Gastrocnemius medialis (tissue), 4 donors: ENCODE results near the gene EID2. TPM values are rescaled to one million over a fixed set of nuclear protein-coding genes. Genes with fewer than 3 reads are reported as not detected.

Experiments used
- ATAC-seq, 2 donors: fragments of 150-250 bp; one replicate each; pipeline ENCODE4 v1.9.1; 2016
- DNase-seq, 2 donors: peaks; one replicate each; pipeline ENCODE4 v3.0.0-alpha.2; 2019
- H3K27ac ChIP-seq, 4 donors: fragments of 200-600 bp; sonication (generic); 1 replicate in 1 of 4; 2 replicates in 3 of 4; pipeline ENCODE4 v1.5.1; 2016 to 2018; ENCODE audit warnings: mild to moderate bottlenecking in 2 of 4, moderate library complexity in 1 of 4
- H3K27me3 ChIP-seq, 3 donors: fragments of 200-600 bp; sonication (generic) in 2 of 3; 1 replicate in 1 of 3; 2 replicates in 2 of 3; pipeline versions ENCODE4 v1.5.1 to v1.6.0; 2016 to 2019; ENCODE audit warnings: mild to moderate bottlenecking in 1 of 3, moderate library complexity in 1 of 3
- H3K36me3 ChIP-seq, 2 donors: fragments of 200-600 bp; sonication (generic) in 1 of 2; one replicate each; pipeline ENCODE4 v1.5.1; 2017 to 2018
- H3K4me1 ChIP-seq, 2 donors: fragments of 200-600 bp; sonication (generic) in 1 of 2; one replicate each; pipeline ENCODE4 v1.5.1; 2016 to 2017; ENCODE audit warnings: mild to moderate bottlenecking in 2 of 2
- H3K4me3 ChIP-seq, 4 donors: fragments of 200-600 bp; sonication (generic) in 3 of 4; 1 replicate in 1 of 4; 2 replicates in 3 of 4; pipeline ENCODE4 v1.5.1; 2016 to 2019; ENCODE audit warnings: mild to moderate bottlenecking in 2 of 4
- H3K9me3 ChIP-seq, 3 donors: fragments of 200-600 bp; sonication (generic) in 2 of 3; 1 replicate in 1 of 3; 2 replicates in 2 of 3; pipeline ENCODE4 v1.5.1; 2016 to 2019
- CTCF ChIP-seq, 5 experiments: fragments of 450-650 bp in 3 of 5; fragments of 200-600 bp in 2 of 5; sonication (generic) in 2 of 5; IDR thresholded peaks in 4 of 5; conservative IDR thresholded peaks in 1 of 5; 1 replicate in 4 of 5; 2 replicates in 1 of 5; pipeline ENCODE4 v1.5.1; 2016 to 2019; ENCODE audit warnings: antibody characterized with exemption in 5 of 5, mild to moderate bottlenecking in 3 of 5, moderate library complexity in 3 of 5
- POLR2A ChIP-seq, 2 donors: fragments of 450-650 bp; IDR thresholded peaks; one replicate each; pipeline ENCODE4 v1.6.1; 2017; ENCODE audit warnings: antibody characterized with exemption in 2 of 2, mild to moderate bottlenecking in 2 of 2, moderate library complexity in 2 of 2
- in situ Hi-C, 4 donors: fragments of 200-750 bp; cut with MboI; loops; one replicate each; pipeline versions ENCODE4 v1.15.0 to v1.8.0; 2017; ENCODE audit warnings: low sequenced_read_pairs in 4 of 4
- intact Hi-C: fragments of 100-400 bp; cut with DNase I; formaldehyde crosslinking; loops from one replicate; pipeline ENCODE4 v1.15.1; 2023; ENCODE audit warnings: low total_unique reads
- total RNA-seq, 4 donors: library from RNA; depleted of rRNA; stranded (reverse); fragments of >200 nt; gene quantifications; one replicate each; pipeline versions ENCODE4 v1.1.0 to v1.2.3, GENCODE V29; 2016

EID2 gene
- total RNA-seq, 4 donors from 2014 or later, result 7.8 to 12.7 (median 9.4) TPM

GRCh38 chr19:39533791-39534190, 6.2 kb downstream of the EID2 start:
- ATAC-seq (no peak), DNase-seq (no peak)
- intact Hi-C loops, result loop anchor here (2.0 to 5.0 kb wide), 5 partner anchors 53 to 406 kb away; partner anchors contain the start of genes PAK4 and TIMM50
- Histone ChIP-seq H3K27ac (no peak overlapping the region), H3K9me3 (no peaks in the 10 kb centered on the region), H3K36me3 (no peaks in the 10 kb centered on the region), H3K27me3 (no peaks in the 10 kb centered on the region), H3K4me1 (peaks cover 18 to 30% of the 10 kb centered on the region in 2 donors), H3K4me3 (no peak overlapping the region)
- TF ChIP-seq POLR2A (IDR thresholded peaks at IDR 0.05) (no peak), CTCF (IDR thresholded peaks at IDR 0.05 in 4 of 5, conservative IDR thresholded peaks at IDR 0.05 in 1 of 5) (no peak)
- in situ Hi-C loops, result loop anchor here in 3 of 4 donors (5.0 to 25.0 kb wide), 7 partner anchors 46 to 421 kb away; partner anchors contain the start of genes SAMD4B (in 3 of the 3), GMFG (in 2 of the 3), RPS16 (in 2 of the 3) and DYRK1B (in 1 of the 3)

GRCh38 chr19:39533003-39533512, 6.9 kb downstream of the EID2 start:
- in situ Hi-C loops (loop anchor here in 3 of 4 donors (5.0 to 25.0 kb wide), 7 partner anchors 46 to 421 kb away; partner anchors contain the start of genes SAMD4B (in 3 of the 3), GMFG (in 2 of the 3), RPS16 (in 2 of the 3) and DYRK1B (in 1 of the 3)), intact Hi-C loops (loop anchor here (2.0 to 5.0 kb wide), 5 partner anchors 52 to 406 kb away; partner anchors contain the start of genes PAK4 and TIMM50)
- TF ChIP-seq POLR2A (IDR thresholded peaks at IDR 0.05) (no peak), CTCF (IDR thresholded peaks at IDR 0.05 in 4 of 5, conservative IDR thresholded peaks at IDR 0.05 in 1 of 5) (peak in 1 of 5 experiments; percentile 5)
- H3K27me3 ChIP-seq, result no peaks in the 10 kb centered on the region
- peak in 1 of 2 donors; percentile 10 for ATAC-seq
- H3K27ac ChIP-seq, result peak overlapping the region; percentile 74 to 86 (median 83)
- no peaks in the 10 kb centered on the region for H3K36me3 ChIP-seq
- DNase-seq, result no peak
- peak overlapping the region; percentile 74 to 90 (median 84) for H3K4me3 ChIP-seq
- peaks cover 11 to 23% of the 10 kb centered on the region in 2 donors for H3K4me1 ChIP-seq
- no peaks in the 10 kb centered on the region for H3K9me3 ChIP-seq

- H3K4me3 ChIP-seq, result peak within 1 kb of the TSS; percentile 74 to 90 (median 84)
- no peaks in the 10 kb centered on the region for H3K9me3 ChIP-seq
- TF ChIP-seq CTCF (IDR thresholded peaks at IDR 0.05 in 4 of 5, conservative IDR thresholded peaks at IDR 0.05 in 1 of 5), result peak; percentile 98 to 99 (median 99)
- peak; percentile 41 to 48 for TF ChIP-seq POLR2A (IDR thresholded peaks at IDR 0.05)
- H3K27me3 ChIP-seq, result no peaks in the 10 kb centered on the region
- peak; percentile 100 for ATAC-seq
- peaks cover 11 to 17% of the 10 kb centered on the region in 2 donors for H3K4me1 ChIP-seq
- H3K36me3 ChIP-seq, result no peaks in the 10 kb centered on the region
- in situ Hi-C loops, result loop anchor here in 3 of 4 donors (5.0 to 25.0 kb wide), 7 partner anchors 45 to 420 kb away; partner anchors contain the start of genes SAMD4B (in 3 of the 3), GMFG (in 2 of the 3), RPS16 (in 2 of the 3) and DYRK1B (in 1 of the 3)
- intact Hi-C loops, result loop anchor here (1.0 to 5.0 kb wide), 6 partner anchors 52 to 405 kb away; partner anchors contain the start of genes PAK4 and TIMM50
- peak within 1 kb of the TSS; percentile 74 to 86 (median 83) for H3K27ac ChIP-seq
- DNase-seq, result peak; percentile 91 to 92
These were observed 7.5 kb downstream of the EID2 start, which contains the start of gene EID2B for GRCh38 chr19:39532233-39533002. TSS of gene EID2B (minus strand) at chr19:39532852. CDS start at chr19:39532802, 50 bp downstream.

GRCh38 chr19:39531834-39532232, 8.1 kb downstream of the EID2 start:
- Histone ChIP-seq H3K4me3 (peak overlapping the region; percentile 74 to 90 (median 84)), H3K4me1 (peaks cover 11 to 17% of the 10 kb centered on the region in 2 donors), H3K9me3 (no peaks in the 10 kb centered on the region), H3K27ac (peak overlapping the region; percentile 74 to 86 (median 83)), H3K36me3 (no peaks in the 10 kb centered on the region), H3K27me3 (no peaks in the 10 kb centered on the region)
- intact Hi-C loops (loop anchor here (1.0 to 5.0 kb wide), 6 partner anchors 51 to 405 kb away; partner anchors contain the start of genes PAK4 and TIMM50), in situ Hi-C loops (loop anchor here in 3 of 4 donors (5.0 to 25.0 kb wide), 7 partner anchors 45 to 420 kb away; partner anchors contain the start of genes SAMD4B (in 3 of the 3), GMFG (in 2 of the 3), RPS16 (in 2 of the 3) and DYRK1B (in 1 of the 3))
- TF ChIP-seq CTCF (IDR thresholded peaks at IDR 0.05 in 4 of 5, conservative IDR thresholded peaks at IDR 0.05 in 1 of 5) (no peak), POLR2A (IDR thresholded peaks at IDR 0.05) (no peak)
- ATAC-seq, result no peak
- DNase-seq, result no peak
